ENCODE measurements around the gene STK32C. TPM values are rescaled to one million over a fixed set of nuclear protein-coding genes. Genes with fewer than 3 reads are reported as not detected.

Gene STK32C
- total and polyA plus RNA-seq, 7 donors, result 3.6 to 11.7 (median 6.6) TPM

DNA sequence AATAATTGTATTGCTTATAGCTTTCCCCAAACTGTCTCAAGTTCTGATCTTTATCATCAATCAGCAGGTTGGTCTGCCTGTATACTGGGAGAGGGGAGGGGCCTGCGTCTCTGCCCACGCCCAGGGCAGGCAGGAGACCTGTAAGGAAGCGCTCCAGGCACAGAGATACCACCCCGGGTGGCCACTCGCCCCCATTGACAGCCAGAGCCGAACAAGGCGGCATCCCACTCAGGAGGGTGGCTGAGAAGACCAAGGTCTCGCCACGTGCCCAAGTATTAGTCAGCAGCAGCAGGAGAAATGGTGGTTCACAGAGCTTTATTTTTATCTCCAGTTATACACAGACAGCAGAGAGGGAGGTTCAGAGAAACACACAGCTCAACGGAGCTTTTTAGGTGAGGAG lies 7.2 kb downstream of the STK32C start:
- Histone ChIP-seq H3K4me3 (no peak overlapping the region), H3K27ac (no peak overlapping the region), H3K36me3 (ENCODE audit: insufficient read depth in 1 of 2, low read depth in 1 of 2) (no peaks in the 10 kb centered on the region), H3K27me3 (ENCODE audit: insufficient read depth in 3 of 3, low read length in 2 of 3) (peaks cover 0 to 6% (median 2%) of the 10 kb centered on the region in 3 donors), H3K4me1 (no peaks in the 10 kb centered on the region), H3K9me3 (no peaks in the 10 kb centered on the region)
- ATAC-seq (no peak), DNase-seq (no peak)
- WGBS, 3 donors, result 76 to 89% (median 78%) methylated on average over 10 of the region's 10 CpGs
- TF ChIP-seq, protein P1, sequence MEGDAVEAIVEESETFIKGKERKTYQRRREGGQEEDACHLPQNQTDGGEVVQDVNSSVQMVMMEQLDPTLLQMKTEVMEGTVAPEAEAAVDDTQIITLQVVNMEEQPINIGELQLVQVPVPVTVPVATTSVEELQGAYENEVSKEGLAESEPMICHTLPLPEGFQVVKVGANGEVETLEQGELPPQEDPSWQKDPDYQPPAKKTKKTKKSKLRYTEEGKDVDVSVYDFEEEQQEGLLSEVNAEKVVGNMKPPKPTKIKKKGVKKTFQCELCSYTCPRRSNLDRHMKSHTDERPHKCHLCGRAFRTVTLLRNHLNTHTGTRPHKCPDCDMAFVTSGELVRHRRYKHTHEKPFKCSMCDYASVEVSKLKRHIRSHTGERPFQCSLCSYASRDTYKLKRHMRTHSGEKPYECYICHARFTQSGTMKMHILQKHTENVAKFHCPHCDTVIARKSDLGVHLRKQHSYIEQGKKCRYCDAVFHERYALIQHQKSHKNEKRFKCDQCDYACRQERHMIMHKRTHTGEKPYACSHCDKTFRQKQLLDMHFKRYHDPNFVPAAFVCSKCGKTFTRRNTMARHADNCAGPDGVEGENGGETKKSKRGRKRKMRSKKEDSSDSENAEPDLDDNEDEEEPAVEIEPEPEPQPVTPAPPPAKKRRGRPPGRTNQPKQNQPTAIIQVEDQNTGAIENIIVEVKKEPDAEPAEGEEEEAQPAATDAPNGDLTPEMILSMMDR (IDR thresholded peaks at IDR 0.05), result no peak
- intact Hi-C loops (cut with DNase I), result no loop called here

DNA sequence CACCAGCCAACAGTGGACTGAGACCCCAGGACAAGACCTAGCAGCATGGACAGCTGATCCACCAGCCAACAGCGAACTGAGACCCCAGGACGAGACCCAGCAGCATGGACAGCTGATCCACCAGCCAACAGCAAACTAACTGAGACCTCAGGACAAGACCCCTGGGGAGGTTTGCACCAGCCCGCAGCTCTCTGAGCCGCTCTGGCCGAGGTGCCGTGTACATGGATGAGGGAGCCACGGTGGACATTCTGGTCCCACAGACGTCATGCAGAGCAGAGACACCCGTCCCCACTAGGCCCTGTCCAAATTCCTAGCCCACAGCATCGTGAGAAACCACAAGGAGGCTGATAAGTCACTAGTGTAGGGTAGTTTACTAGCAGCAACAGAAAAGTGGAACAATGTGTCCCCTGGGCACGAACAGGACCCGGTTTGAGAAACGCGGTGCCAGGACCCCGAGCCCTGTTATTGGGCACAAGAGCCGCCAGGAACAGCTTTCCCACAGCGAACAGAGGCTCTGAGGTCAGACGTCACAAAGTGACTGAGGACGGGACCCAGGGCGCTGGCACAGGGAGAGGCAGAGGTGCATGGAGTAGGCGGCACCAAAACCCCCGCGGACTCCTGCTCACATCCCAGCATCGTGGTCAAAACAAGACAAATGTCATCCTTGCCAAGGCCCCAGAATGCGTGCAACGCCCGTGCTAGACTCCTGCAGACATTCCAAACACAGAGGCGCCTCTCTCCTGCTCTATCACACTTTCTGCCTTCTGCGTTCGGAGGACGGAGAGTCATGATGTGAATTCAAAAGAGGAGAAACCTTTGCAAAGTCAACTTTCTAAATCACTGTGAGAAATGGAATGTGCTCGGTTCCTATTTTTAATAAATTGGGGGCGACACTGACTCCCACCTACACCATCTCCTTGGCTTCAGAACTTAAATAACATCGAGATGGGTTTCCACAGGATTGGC lies 8.1 kb downstream of the STK32C start:
- peaks cover 0 to 2% (median 2%) of the 10 kb centered on the region in 3 donors for H3K27me3 ChIP-seq (ENCODE audit: insufficient read depth in 3 of 3, low read length in 2 of 3)
- 87 to 90% (median 88%) methylated on average over 34 of the region's 34 CpGs for WGBS, 3 donors
- ATAC-seq, result no peak
- intact Hi-C loops (cut with DNase I), result no loop called here
- no peaks in the 10 kb centered on the region for H3K9me3 ChIP-seq
- H3K4me1 ChIP-seq, result no peaks in the 10 kb centered on the region
- no peak for DNase-seq
- no peaks in the 10 kb centered on the region for H3K36me3 ChIP-seq (ENCODE audit: insufficient read depth in 1 of 2, low read depth in 1 of 2)
- no peak overlapping the region for H3K4me3 ChIP-seq
- TF ChIP-seq, protein P1 (IDR thresholded peaks at IDR 0.05), result no peak
- no peak overlapping the region for H3K27ac ChIP-seq

DNA sequence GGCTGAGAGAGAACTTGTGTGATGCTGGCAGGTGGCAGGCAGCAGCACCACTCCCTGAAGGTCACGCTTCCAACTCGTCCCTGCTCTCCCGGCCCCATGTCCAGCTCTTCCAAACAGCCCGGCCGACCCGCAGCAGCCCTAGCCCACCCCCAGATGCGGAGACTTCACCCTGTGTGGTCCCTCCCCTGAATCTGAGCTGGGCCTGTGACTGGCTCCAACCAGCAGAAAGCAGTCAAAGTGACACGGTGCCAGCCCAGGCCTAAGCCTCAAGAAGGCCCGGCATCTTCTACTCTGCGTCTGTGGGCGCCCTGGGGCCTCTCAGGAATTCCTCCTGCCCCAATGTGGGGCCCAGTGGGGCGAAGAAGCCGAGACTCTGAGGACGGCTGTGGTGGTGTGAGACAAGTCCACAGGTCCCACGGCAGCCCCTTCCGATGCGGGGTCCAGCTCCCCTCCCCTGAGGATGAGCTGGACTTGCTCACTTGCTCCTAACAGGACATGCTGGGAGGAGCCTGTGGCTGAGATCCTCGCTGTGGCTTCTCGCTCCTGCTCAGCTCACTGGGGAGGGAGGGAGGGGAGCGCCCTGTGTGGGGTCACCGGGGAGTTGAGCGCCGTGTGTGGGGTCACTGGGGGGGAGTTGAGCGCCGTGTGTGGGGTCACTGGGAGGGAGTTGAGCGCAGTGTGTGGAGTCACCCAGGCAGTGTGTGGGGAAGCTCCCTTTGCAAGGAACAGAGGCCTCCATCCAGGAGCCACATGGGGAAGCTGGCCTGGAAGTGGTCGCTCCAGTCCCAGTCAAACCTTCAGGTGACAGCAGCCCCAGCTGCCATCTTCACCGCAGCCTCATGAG lies 9.5 kb downstream of the STK32C start:
- intact Hi-C loops (cut with DNase I), result no loop called here
- H3K9me3 ChIP-seq, result no peaks in the 10 kb centered on the region
- H3K4me3 ChIP-seq, result no peak overlapping the region
- no peak for ATAC-seq
- DNase-seq, result no peak
- TF ChIP-seq, protein P1 (IDR thresholded peaks at IDR 0.05), result no peak
- no peak overlapping the region for H3K27ac ChIP-seq
- WGBS, 3 donors, result 60 to 67% (median 63%) methylated on average over 25 to 28 of the region's 28 CpGs
- peaks cover 0 to 2% (median 0%) of the 10 kb centered on the region in 3 donors for H3K27me3 ChIP-seq (ENCODE audit: insufficient read depth in 3 of 3, low read length in 2 of 3)
- no peaks in the 10 kb centered on the region for H3K36me3 ChIP-seq (ENCODE audit: insufficient read depth in 1 of 2, low read depth in 1 of 2)
- H3K4me1 ChIP-seq, result no peaks in the 10 kb centered on the region

DNA sequence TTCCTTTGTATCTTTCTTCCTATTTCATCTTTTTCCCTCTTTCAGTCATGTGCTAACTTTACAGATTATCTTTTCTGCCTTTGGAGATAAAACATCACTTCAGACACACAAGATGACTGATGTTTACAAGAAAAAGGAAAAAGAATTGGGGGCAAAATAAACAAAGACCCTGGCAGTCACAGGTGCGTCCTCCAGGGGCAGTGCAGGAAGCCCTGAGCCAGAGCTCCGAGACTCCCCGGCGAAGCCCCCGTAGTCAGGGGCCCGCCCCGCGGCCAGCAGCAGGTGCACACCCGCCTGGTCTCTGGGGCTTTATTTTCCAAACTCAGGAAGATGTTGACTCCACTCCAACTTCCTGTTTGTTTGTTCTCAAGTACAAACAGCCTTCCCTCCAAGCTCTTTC lies 10.2 kb downstream of the STK32C start:
- Histone ChIP-seq H3K9me3 (no peaks in the 10 kb centered on the region), H3K4me3 (no peak overlapping the region), H3K27ac (no peak overlapping the region), H3K36me3 (ENCODE audit: insufficient read depth in 1 of 2, low read depth in 1 of 2) (no peaks in the 10 kb centered on the region), H3K27me3 (ENCODE audit: insufficient read depth in 3 of 3, low read length in 2 of 3) (peaks cover 0 to 7% (median 2%) of the 10 kb centered on the region in 3 donors), H3K4me1 (no peaks in the 10 kb centered on the region)
- TF ChIP-seq, protein P1 (IDR thresholded peaks at IDR 0.05), result no peak
- 27 to 31% (median 30%) methylated on average over 9 of the region's 9 CpGs for WGBS, 3 donors
- DNase-seq (no peak), ATAC-seq (no peak)
- intact Hi-C loops (cut with DNase I), result no loop called here
